GM23338 (cell line): ENCODE results near the gene COIL. TPM values are rescaled to one million over a fixed set of nuclear protein-coding genes. Genes with fewer than 3 reads are reported as not detected.

Experiments
- ATAC-seq: fragments of 200-7000 bp; cut with Tn5 transposase; 3 replicates; pipeline ENCODE4 v1.9.1; 2020
- DNase-seq: peaks from one replicate; pipeline ENCODE4 v3.0.0-alpha.2; 2015; ENCODE audit warnings: low spot score
- H2AFZ ChIP-seq: fragments of 200-600 bp; sonication (generic); 2 replicates; pipeline ENCODE4 v1.8.0; 2016; ENCODE audit warnings: antibody characterized with exemption, mild to moderate bottlenecking, moderate library complexity
- H3F3A ChIP-seq: fragments of 200-600 bp; sonication (generic); replicated peaks from 2 replicates; pipeline ENCODE4 v1.8.0; 2017; ENCODE audit warnings: antibody characterized with exemption, mixed run types, low read depth
- H3K27ac ChIP-seq: fragments of 200-600 bp; sonication (generic); 2 replicates; pipeline ENCODE4 v1.6.1; 2016; ENCODE audit warnings: low read depth
- H3K27me3 ChIP-seq: fragments of 200-600 bp; sonication (generic); 2 replicates; pipeline ENCODE4 v1.8.0; 2016; ENCODE audit warnings: mild to moderate bottlenecking, mixed run types, moderate library complexity; ENCODE audit not compliant: insufficient read depth
- H3K36me3 ChIP-seq: fragments of 200-600 bp; sonication (generic); 2 replicates; pipeline ENCODE4 v1.8.0; 2016; ENCODE audit warnings: mild to moderate bottlenecking; ENCODE audit not compliant: insufficient read depth
- H3K4me1 ChIP-seq: fragments of 200-600 bp; sonication (generic); 2 replicates; pipeline ENCODE4 v1.8.0; 2016; ENCODE audit warnings: mild to moderate bottlenecking, moderate library complexity; ENCODE audit not compliant: insufficient read depth
- H3K4me2 ChIP-seq: fragments of 200-600 bp; sonication (generic); 2 replicates; pipeline ENCODE4 v1.7.1; 2017; ENCODE audit warnings: mixed run types
- H3K4me3 ChIP-seq: fragments of 200-600 bp; sonication (generic); 2 replicates; pipeline ENCODE4 v1.6.1; 2016; ENCODE audit warnings: mixed run types
- H3K79me2 ChIP-seq: fragments of 200-600 bp; sonication (generic); replicated peaks from 2 replicates; pipeline ENCODE4 v1.8.0; 2017; ENCODE audit warnings: mild to moderate bottlenecking; ENCODE audit not compliant: insufficient read depth
- H3K9me2 ChIP-seq: fragments of 200-600 bp; sonication (generic); 2 replicates; pipeline ENCODE4 v1.8.0; 2017; ENCODE audit not compliant: insufficient read depth
- H4K20me1 ChIP-seq: fragments of 200-600 bp; sonication (generic); replicated peaks from 2 replicates; pipeline ENCODE4 v1.8.0; 2017; ENCODE audit warnings: mild to moderate bottlenecking; ENCODE audit not compliant: insufficient read depth
- H3K27ac Mint-ChIP-seq: 2 replicates; pipeline ENCODE4 v1.8.0; 2020; ENCODE audit warnings: inconsistent platforms, mild to moderate bottlenecking, moderate library complexity, mixed read lengths
- H3K27me3 Mint-ChIP-seq: 3 replicates; pipeline ENCODE4 v1.8.0; 2022; ENCODE audit warnings: low read depth, mild to moderate bottlenecking, moderate library complexity, mixed read lengths, inconsistent platforms; ENCODE audit not compliant: insufficient read depth, poor library complexity
- H3K36me3 Mint-ChIP-seq: 3 replicates; pipeline ENCODE4 v1.8.0; 2021; ENCODE audit warnings: low read depth, mild to moderate bottlenecking, inconsistent platforms, moderate library complexity, mixed read lengths
- H3K4me1 Mint-ChIP-seq: 3 replicates; pipeline ENCODE4 v1.8.0; 2020; ENCODE audit warnings: mild to moderate bottlenecking, inconsistent platforms, mixed read lengths
- H3K4me3 Mint-ChIP-seq: 3 replicates; pipeline ENCODE4 v1.8.0; 2021; ENCODE audit warnings: moderate library complexity, mild to moderate bottlenecking, inconsistent platforms, mixed read lengths
- H3K9me3 Mint-ChIP-seq: 3 replicates; pipeline ENCODE4 v1.8.0; 2020; ENCODE audit warnings: moderate library complexity, mild to moderate bottlenecking, inconsistent platforms, mixed read lengths
- ETS1 ChIP-seq: IDR thresholded peaks from 2 replicates; pipeline ENCODE4 v1.6.1; 2016; ENCODE audit warnings: antibody characterized with exemption
- EZH2phosphoT487 ChIP-seq: fragments of 200-600 bp; sonication (generic); IDR thresholded peaks from one replicate; pipeline ENCODE4 v1.8.1; 2018; ENCODE audit warnings: antibody characterized with exemption; ENCODE audit not compliant: unreplicated experiment
- JUNB ChIP-seq: IDR thresholded peaks from one replicate; pipeline ENCODE4 v1.6.1; 2016; ENCODE audit warnings: antibody characterized with exemption; ENCODE audit not compliant: unreplicated experiment
- POLR2AphosphoS5 ChIP-seq: IDR thresholded peaks from 2 replicates; pipeline ENCODE4 v1.6.1; 2016; ENCODE audit warnings: antibody characterized with exemption, low read depth
- STAT1 ChIP-seq: IDR thresholded peaks from one replicate; pipeline ENCODE4 v1.6.1; 2016; ENCODE audit warnings: antibody characterized with exemption; ENCODE audit not compliant: unreplicated experiment
- ZNF331 ChIP-seq: fragments of 250-450 bp; sonication (Bioruptor Pico); IDR thresholded peaks from 2 replicates; pipeline ENCODE4 v1.5.0; 2020; ENCODE audit warnings: low read depth, mild to moderate bottlenecking, moderate library complexity
- ZNF462 ChIP-seq: fragments of 250-450 bp; sonication (Bioruptor Pico); IDR thresholded peaks from 2 replicates; pipeline ENCODE4 v1.5.0; 2020; ENCODE audit warnings: mild to moderate bottlenecking, moderate library complexity
- polyA plus RNA-seq: library from polyadenylated mRNA; unstranded; fragments of >200 nt; fragmentation: Nextera tagmentation; extraction: Ambion mirVana; gene quantifications from 2 replicates; pipeline ENCODE4 v1.2.1, GENCODE V29; 2016
- total RNA-seq: library from RNA; depleted of rRNA; stranded (reverse); fragments of >200 nt; shearing (Covaris generic); gene quantifications from 2 replicates; pipeline ENCODE4 v1.2.3, GENCODE V29; 2014

Gene COIL
- total and polyA plus RNA-seq, 2 experiments from 2014 or later: 18.5 to 32.2 TPM

GRCh38 chr17:56973520-56973919 is 12.7 kb upstream of the COIL start (continued):
- TF ChIP-seq ZNF462 (no peak), POLR2AphosphoS5 (no peak), ETS1 (no peak), JUNB (no peak), EZH2phosphoT487 (no peak), STAT1 (no peak)

GRCh38 chr17:56972111-56972730 is 11.4 kb upstream of the COIL start:
- peaks cover 6% of the 10 kb centered on the region; the same call in 1 of the 2 replicates for H3K4me1 ChIP-seq
- ATAC-seq: no peak
- DNase-seq: no peak
- H3K4me1 Mint-ChIP-seq: peaks cover 23% of the 10 kb centered on the region
- H3K27me3 ChIP-seq: no peaks in the 10 kb centered on the region
- no peaks in the 10 kb centered on the region for H4K20me1 ChIP-seq
- H3K27me3 Mint-ChIP-seq: peaks cover 7% of the 10 kb centered on the region
- no peak overlapping the region for H3K4me2 ChIP-seq
- no peak overlapping the region for H3K27ac ChIP-seq
- peaks cover 38% of the 10 kb centered on the region for H3K9me3 Mint-ChIP-seq
- H3K4me3 Mint-ChIP-seq: no peak overlapping the region
- H3K27ac Mint-ChIP-seq: no peak overlapping the region
- no peak overlapping the region for H3K4me3 ChIP-seq
- no peaks in the 10 kb centered on the region for H3K79me2 ChIP-seq
- H3K9me2 ChIP-seq: no peaks in the 10 kb centered on the region
- no peaks in the 10 kb centered on the region for H3K36me3 ChIP-seq
- H3F3A ChIP-seq: no peaks in the 10 kb centered on the region
- H2AFZ ChIP-seq: no peak overlapping the region
- H3K36me3 Mint-ChIP-seq: peaks cover 18% of the 10 kb centered on the region; the same call in 1 of the 3 replicates
- TF ChIP-seq POLR2AphosphoS5 (no peak), JUNB (no peak), STAT1 (no peak), ZNF331 (CRISPR knock-in tag) (no peak), ZNF462 (no peak)
